Dermis microvascular lymphatic vessel endothelial cell (primary cell): ENCODE data around the gene TRPV4. TPM values are rescaled to one million over a fixed set of nuclear protein-coding genes. Genes with fewer than 3 reads are reported as not detected.
"Not testable (repeated sequence)": the region's sequence is repeated elsewhere in the genome, so short reads cannot be mapped to it uniquely, and the experiment has no call there.

ENCODE experiments used
- DNase-seq, 2 donors: peaks; one replicate each; pipeline versions ENCODE4 v3.0.0 to v3.0.0-alpha.2; 2010; ENCODE audit warnings: low read depth in 2 of 2
- total RNA-seq: library from RNA; depleted of rRNA; stranded (reverse); fragments of >200 nt; gene quantifications from 2 replicates; pipeline ENCODE4 v1.2.1, GENCODE V29; 2014

Gene TRPV4
- total RNA-seq, 1 donor from 2014 or later = 1.4 TPM

DNA sequence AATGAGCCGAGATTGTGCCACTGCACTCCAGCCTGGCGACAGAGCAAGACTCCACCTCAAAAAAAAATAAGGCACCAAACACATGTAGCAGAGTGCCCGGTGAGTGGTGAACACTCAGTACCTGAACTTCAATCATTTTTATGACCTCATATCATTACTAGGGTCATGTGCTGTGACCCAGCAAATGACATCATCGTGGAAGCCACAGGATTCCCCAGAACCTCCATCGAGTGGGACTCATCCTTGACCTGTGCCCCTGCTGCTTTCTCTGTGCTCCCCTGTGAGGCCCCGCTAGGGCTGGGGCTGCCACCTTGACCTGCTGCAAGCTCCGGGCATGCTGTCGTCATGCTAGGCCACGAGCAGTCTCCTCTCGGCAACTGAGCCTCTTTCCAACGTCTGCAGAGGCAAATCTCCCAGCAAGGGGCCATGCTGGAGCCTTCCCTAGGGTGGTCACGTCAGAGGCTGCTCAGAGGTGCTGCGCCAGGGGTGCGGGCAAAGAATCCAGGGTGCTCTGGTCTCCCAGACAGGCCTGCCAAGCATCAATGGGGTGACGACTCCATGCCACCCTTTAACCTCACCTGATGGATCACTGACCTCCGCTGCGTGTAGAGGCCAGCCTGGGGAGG, 28.6 kb upstream of the TRPV4 start:
- no peak for DNase-seq

- no peak for DNase-seq
Measured at GRCh38 chr12:109860977-109861376, 27.8 kb upstream of the TRPV4 start.

GRCh38 chr12:109858764-109859163, 25.6 kb upstream of the TRPV4 start:
- DNase-seq = no peak

DNA sequence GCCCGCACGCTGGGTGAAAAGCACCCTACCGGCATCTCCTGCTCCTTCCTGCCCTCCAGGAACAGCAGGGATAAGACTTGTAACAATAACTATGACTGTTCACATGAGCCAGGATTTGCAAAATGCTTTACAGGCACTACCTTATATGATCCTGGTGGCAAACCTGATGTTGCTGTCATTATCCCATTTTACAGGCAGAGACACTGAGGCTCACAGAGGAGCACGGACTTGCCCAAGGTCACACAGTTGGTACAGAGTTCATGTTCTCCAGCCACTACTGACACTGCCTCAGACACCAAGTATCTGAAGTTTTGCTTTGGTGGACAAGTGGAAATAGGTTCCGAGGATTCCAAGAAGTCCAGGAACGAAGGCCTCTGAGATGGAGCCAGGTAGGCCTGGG, 24.5 kb upstream of the TRPV4 start:
- DNase-seq = no peak

DNA sequence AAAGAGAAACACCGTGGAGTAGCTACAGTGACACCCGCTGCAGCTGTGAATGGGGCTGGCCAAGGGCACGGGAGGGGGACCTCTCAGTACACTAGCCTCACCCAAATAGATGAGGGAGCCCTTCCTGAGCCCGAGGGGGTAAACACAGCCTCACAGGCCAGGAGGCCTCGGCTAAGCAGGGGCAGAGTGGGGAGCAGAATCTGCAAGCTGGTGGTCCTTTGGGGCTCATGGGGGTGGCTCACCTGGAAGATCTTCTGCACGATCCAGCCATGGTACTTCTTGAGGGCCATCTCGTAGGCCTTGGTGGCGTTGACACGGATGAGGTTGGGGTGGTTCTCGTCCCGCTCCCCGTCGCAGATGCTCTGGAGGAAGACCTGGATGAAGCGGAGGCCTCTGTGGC, 22.2 kb upstream of the TRPV4 start:
- DNase-seq = no peak

DNA sequence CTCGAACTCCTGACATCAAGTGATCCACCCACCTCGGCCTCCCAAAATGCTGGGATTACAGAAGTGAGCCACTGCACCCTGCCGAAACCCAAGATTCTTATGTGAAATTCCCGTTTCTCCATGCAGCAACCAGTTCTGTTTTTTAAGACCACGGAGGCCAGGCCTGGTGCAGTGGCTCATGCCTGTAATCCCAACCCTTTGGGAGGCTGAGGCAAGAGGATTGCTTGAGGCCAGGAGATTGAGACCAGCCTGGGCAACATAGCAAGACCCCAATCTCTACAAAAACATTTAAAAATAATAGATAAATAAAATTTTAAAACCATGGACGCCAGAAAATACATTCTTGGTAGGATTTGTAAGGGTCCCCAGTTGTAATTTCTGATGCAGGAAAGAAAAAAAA, 17.3 kb upstream of the TRPV4 start:
- DNase-seq = not testable (repeated sequence)

GRCh38 chr12:109847142-109847735, 14.0 kb upstream of the TRPV4 start:
- no peak for DNase-seq

- no peak for DNase-seq
Measured at GRCh38 chr12:109845824-109846205, 12.6 kb upstream of the TRPV4 start.

DNA sequence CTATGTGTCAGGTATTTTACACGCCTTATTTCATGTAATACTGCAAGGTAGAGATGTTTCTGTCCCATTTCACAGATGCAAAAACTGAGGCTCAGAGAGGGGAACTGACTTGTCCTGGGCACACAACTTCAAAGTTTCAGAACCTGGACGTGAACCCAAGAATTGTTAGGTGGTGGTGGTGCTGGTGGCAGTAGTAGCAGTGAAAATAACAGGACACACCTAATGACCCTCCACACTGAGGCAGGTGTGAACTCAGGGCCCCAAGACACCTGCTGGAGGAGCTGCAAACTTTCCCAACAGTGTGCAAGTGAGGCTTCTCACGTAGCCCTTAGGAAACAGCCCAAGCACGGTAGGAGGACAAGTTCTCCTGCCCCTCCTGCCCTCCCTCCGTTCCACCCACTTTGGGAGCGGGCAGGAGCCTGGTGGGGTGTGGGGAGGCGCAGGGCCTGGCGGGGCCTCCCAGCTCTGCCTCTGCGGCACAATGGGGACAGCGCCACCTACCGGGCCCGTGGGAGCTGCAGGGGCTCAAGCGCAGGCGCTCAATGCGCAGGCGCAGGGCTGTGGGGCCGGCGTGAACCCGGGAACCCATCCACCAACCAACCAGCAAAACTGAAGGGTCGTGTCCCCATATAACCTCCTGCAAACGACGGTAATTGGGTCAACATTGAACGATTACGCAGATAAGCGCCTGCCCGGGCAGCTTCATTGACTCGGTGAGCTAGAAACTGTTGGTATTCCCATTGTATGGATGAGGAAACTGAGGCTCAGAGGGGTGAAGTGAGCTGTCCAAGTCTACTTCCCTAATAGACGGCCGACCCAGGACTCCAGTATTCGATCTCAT, 12.0 kb upstream of the TRPV4 start:
- DNase-seq = peak; percentile 39 to 73

DNA sequence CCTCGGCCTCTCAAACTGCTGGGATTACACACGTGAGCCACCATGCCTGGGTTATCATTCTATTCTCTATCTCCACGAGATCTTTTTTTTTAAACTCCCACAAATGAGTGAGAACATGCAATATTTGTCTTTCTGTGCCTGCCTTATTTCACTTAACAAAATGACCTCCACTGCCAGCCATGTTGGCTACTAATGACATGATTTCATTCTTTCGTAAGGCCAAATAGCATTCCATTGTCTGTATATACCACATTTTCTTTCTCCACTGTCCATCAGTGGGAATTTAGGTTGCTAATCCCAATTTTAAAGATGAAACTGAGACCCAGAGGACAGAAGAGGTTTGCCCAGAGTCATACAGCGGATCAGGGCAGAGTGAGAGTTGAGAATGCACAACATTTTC, 10.9 kb upstream of the TRPV4 start:
- no peak for DNase-seq

DNA sequence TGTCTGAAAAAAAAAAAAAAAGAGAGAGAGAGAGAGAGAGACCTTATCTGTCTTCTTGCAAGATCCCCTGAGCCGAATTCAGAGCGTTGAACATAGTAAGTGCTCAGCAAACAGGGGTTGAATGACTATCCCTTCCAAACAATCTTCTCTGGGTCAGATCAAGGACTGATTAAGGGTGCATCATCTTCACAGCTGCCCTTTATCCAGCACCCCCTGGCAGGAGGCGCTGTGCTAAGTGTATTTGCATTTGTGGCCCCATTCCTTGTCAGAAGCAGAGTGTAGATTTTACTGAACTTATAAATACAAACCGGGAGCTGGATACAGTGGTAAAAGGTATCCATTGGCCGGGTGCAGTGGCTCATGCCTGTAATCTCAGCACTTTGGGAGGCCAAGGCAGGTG, 8.8 kb upstream of the TRPV4 start:
- DNase-seq = no peak

GRCh38 chr12:109841356-109841755, 8.2 kb upstream of the TRPV4 start:
- DNase-seq = no peak

DNA sequence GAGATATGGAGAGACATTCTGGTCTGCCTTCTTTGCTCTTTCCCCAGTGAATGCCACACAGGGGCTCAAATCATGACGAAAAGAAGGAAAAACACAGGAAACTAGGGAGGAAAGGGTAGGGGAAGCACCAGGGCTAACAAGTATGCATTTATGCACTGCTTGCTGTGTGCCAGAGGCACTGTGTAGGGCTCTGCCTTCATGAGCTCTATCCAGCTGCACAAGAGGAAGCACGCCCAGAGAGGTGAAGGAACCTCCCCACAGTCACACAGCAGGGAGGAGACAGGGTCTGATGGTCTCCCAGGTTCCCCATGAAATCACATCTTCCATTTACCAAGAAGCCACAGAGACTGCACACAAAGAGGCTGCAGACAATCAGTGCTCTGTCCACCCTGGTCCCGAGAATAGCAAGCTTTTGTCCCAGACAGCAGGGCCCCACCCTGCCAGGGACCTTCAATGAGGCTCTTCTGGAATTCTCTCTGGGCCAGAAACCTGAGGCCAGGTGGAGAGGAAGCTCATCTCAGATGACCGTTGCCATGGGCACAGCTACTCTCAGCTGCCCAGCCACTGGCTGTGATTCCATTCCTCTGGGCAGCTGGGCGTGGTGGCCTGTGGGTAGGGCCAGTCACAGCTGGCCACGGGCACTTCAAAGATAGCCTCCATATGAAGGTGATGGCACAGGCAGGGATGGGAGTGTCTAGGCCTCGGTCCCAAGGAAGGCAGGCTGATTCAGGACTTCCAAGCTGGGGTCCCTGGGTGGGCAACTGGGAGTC, 7.3 kb upstream of the TRPV4 start:
- DNase-seq = no peak

DNA sequence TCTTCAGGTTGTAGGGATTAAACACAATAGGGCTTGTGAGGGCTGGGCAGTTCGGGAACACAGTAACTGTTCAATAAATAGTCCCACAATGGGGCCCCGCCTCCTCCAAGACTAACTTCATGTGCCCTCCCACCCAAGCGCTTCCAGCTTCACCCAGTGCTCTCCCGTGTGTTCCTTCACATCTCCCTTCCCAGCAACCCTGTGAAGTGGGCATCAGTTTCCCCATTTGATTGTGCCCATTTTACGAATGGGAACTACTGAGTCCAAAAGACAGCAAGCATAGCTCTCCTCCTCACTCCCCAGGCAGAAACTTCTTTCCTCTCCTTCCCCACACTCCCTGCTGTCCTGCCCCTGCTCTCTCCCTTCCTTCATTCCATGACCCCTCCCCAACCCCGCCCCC, 6.2 kb upstream of the TRPV4 start:
- DNase-seq = no peak

DNA sequence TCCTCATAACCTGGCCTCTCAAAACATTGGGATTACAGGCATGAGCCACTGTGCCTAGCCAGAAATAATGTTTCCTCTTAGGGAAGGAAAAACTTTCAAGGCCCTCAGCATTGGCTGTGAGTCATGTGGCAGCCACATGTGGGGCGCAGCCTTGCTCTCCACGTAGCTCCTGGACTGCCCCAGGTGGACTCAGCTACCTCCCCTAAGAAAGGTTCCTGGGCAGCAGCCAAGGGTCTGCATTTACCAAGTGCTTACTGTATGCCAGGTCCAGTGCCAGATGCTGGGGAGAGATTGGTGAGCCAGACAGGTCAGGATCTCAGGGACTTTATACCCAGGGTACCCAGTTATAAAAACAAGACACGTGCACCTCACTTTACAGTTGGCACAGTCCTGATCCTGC, 3.7 kb upstream of the TRPV4 start:
- no peak for DNase-seq

GRCh38 chr12:109835827-109836226, 2.6 kb upstream of the TRPV4 start:
- no peak for DNase-seq

DNA sequence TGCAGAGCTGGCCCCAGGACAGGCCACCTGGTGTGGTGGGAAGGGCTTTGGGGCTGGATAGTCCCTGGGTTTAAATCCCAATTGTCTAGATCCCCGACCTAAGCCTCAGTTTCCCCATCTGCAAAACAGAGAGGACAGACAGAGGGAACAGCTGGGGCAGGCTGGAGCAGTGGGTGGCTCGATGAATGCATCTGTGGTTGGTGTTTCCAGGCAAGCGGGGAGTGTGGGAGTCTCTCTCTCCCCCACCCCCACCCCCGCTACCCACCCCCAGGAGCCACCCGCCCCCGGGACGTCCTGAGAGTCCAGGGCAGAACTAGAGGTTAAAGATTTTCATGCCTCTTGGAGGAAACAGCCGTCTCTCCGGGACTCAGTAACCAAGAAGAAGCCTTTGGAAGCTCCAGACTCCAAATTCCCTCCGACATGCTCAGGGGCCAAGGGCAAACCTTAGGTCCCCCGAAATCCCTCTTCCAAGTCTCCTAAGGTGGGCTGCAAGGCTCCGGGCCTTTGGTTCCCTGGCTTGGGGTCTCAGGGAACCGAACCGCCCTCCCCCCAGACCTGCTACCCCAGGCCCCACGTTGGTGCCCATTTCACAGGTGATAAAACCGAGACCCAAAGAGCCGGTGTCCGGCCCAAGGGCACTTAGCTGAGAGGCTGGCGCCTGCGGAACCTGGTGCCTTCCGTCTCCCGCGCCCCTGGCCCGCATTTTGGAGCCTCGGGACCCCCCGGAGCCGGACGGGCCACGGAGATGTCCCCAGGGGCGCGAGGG, 474 bp downstream of the TRPV4 start:
- DNase-seq = no peak

DNA sequence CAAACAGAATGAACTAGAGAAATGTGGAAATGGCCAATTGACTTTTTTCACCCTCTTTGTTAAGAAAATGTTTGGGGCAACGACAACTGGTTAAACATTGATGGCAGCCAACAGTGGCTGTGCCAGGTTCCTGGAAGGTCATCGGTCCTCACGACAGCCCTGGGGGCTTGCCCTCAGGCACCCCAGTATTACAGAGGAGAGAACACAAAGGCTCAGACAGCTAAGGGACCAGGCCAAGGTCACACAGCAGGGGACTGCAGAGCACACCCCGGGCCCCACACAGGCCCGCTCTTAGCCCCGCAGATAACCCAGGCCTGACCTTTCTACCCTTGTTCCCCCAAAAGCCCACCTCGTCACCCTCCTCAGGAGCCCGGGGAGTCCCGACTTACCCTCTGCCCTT, 1.3 kb downstream of the TRPV4 start:
- DNase-seq = no peak

DNA sequence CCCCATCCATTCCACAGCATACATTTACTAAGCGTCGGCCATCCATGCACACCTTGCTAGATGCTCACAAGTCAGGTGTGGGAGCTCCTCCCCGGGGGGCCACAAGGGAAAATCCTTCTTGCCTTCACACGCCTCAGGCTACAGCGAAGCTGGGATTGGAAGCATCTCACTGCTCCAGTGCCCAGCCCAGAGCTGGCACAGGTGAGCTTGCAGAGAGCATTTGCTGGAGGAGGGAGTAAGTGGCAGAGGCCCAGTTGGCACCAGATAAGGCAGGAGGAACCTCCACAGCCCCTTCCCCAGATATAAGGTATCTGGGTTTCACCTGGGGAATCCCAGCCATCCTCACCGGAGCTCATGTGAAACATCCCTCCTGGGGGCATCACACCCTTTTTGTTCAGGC, 1.8 kb downstream of the TRPV4 start:
- DNase-seq = no peak

DNA sequence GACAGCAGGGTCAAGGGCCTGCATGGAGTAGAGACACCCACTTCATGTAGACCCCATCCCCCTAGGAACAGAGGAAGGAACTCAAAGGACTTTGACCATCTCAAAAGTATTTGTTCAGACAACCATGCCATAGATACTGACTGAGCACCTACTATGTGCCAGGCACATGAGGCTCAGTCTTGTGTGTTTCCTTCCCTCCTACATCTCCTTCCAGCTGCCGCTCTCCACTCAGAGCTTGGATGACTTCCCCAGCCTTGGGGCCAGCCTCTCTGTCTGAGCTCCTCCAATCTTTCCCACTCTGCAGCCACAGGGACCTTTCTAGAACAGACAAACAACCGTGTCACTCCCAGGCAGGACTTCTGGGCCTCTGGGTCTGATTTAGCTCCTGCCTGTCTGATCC, 2.5 kb downstream of the TRPV4 start:
- DNase-seq = no peak

DNA sequence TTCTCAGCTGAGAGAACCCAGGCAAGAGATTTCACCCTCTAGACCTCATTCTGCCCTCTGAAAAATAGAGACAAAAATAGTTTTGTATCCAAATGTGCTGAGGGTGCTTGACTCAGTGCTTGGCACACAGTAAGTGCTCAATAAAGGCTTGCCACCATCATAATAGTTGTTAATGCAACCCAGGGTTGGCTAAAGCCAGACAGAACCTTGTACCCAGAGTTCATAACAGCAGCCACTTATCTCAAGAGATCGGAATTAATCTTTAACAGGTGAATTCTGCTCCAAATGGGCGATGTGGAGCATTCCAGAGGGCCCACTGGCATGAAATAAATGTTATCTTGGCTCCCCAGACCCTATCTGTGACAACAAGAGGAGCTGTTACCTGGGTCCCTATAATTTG, 2.9 kb downstream of the TRPV4 start:
- no peak for DNase-seq
